RKO (cell line): Measurements from ENCODE around the gene TP73.

Experiments
- DNase-seq: peaks from one replicate; pipeline ENCODE4 v3.0.0-alpha.2; 2016; ENCODE audit warnings: low spot score

TP73 gene

GRCh38 chr1:3673381-3674099, 21.2 kb downstream of the TP73 start:
- no peak for DNase-seq

- DNase-seq: no peak
Measured at GRCh38 chr1:3674100-3675094, 22.1 kb downstream of the TP73 start.

- DNase-seq: no peak
Measured at GRCh38 chr1:3675436-3675835, 23.1 kb downstream of the TP73 start.

- DNase-seq: no peak
Measured at GRCh38 chr1:3676581-3677470, 24.5 kb downstream of the TP73 start.

GRCh38 chr1:3677484-3677883, 25.2 kb downstream of the TP73 start:
- DNase-seq: no peak

GRCh38 chr1:3678361-3679097, 26.2 kb downstream of the TP73 start:
- DNase-seq: no peak

- DNase-seq: no peak
Measured at GRCh38 chr1:3679098-3679555, 26.8 kb downstream of the TP73 start.

- DNase-seq: no peak
Measured at GRCh38 chr1:3679799-3680453, 27.6 kb downstream of the TP73 start.

- no peak for DNase-seq
Measured at GRCh38 chr1:3680488-3681230, 28.3 kb downstream of the TP73 start.

- DNase-seq: no peak
Measured at GRCh38 chr1:3681231-3681897, 29.0 kb downstream of the TP73 start.

- DNase-seq: no peak
Measured at GRCh38 chr1:3681898-3682806, 29.8 kb downstream of the TP73 start.

GRCh38 chr1:3683197-3683596, 30.9 kb downstream of the TP73 start:
- DNase-seq: no peak

GRCh38 chr1:3683992-3684391, 31.7 kb downstream of the TP73 start:
- no peak for DNase-seq

- no peak for DNase-seq
Measured at GRCh38 chr1:3685222-3685621, 32.9 kb downstream of the TP73 start.

- DNase-seq: no peak
Measured at GRCh38 chr1:3685906-3686305, 33.6 kb downstream of the TP73 start.

GRCh38 chr1:3687504-3687903, 35.2 kb downstream of the TP73 start:
- no peak for DNase-seq

GRCh38 chr1:3688356-3689137, 36.2 kb downstream of the TP73 start:
- no peak for DNase-seq
